Measurements from ENCODE around the gene CBY1.

DNA sequence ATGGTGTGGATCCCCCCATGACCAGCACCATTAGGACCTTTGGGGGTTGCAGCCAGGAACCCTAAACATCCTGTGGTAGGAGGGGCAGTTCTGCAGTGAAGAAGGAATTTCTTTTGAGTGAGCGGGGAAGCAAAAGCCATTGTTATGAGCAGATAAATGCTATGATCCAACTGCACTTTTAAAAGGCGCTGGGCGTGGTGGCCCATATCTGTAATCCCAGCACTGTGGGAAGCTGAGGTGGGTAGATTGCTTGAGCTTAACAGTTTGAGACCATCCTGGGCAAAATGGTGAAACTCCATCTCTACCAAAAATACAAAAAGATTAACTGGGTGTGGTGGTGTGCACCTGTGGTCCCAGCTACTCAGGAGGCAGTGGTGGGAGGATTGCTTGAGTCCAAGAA lies 19.4 kb downstream of the CBY1 start:
- TF ChIP-seq POLR2AphosphoS5 (IDR thresholded peaks at IDR 0.05; ENCODE audit: low read depth, low read length) (no peak), TAF1 (IDR thresholded peaks at IDR 0.05; ENCODE audit: low read depth, low read length) (no peak), POLR2A (IDR thresholded peaks at IDR 0.05; ENCODE audit: low read depth, low read length) (no peak), POU2F2 (IDR thresholded peaks at IDR 0.05; ENCODE audit: low read depth, low read length) (no peak), PAX5 (IDR thresholded peaks at IDR 0.05; ENCODE audit: insufficient read depth, low read length, severe bottlenecking) (no peak)
